ENCODE data around the gene CHID1. TPM values are rescaled to one million over a fixed set of nuclear protein-coding genes. Genes with fewer than 3 reads are reported as not detected.

The CHID1 gene
- polyA plus RNA-seq, 4 donors: 102 to 128 (median 115) TPM

DNA sequence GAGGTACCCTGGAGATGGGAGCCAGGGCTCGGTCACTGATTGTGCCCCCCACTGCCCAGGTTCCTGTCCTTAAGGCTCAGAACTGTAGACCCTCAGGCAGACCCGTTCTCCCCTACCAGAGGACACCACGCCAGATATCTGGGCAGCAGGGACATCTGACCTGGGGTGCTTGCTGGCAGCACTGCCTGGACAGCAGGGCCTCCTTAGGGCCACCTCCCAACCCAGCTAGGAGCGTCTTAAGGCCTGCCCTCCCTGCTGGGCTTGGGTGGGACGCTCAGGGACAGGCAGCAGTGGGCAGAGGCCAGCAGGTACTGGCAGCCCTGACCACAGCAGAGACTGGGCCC is 71.4 kb downstream of the CHID1 start:
- DNase-seq (ENCODE audit: low read depth in 4 of 4, low spot score in 3 of 4): no peak

DNA sequence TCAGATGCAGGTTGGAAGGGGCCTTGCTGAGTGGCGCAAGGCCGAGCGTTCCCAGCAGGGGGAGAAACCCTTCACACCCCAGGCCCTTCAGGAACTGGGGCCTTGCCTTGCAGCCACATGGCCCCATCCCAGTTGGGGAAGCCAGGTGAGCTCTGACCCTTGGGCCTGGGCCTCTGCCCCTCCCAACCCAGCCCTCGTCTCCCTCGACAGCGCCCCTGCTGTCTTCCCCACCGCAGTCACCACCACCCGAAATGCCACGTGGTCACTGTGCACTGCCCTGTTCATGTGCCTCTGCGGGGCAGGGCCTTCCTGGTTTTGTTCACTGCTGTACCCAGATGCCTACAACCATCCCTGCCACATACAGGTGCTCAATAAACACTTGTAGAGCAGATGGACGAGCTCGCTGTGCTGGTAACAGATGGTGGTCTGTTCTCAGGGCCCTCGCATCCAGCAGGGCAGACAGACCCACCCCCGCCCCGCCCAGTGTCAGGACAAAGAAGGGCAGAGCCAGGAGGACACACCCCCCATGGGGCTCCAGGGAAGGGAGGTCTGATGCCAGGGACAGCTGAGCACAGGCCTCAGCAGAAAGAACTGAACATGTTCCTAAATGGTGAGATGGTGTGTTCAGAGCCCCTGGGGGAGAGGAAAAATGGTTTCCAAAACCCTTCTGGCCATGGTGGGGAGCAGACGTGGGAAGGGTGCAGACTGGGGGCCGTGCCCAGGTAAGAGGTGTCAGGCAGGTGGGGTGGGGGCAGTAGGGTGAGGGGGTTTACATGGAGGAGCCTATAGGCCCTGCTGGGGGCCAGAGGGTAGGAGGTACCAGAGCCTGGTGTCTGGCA is 72.0 kb downstream of the CHID1 start:
- DNase-seq (ENCODE audit: low read depth in 4 of 4, low spot score in 3 of 4): no peak

DNA sequence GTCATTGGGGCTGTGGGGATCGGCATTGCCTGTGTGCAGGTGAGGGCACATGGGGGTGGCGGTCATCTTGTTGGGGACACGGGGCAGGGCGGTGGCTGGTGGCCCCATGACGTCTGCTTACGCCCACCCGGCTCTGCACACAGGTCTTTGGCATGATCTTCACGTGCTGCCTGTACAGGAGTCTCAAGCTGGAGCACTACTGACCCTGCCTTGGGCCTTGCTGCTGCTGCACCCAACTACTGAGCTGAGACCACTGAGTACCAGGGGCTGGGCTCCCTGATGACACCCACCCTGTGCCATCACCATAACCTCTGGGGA is 72.7 kb downstream of the CHID1 start:
- no peak for DNase-seq (ENCODE audit: low read depth in 4 of 4, low spot score in 3 of 4)

DNA sequence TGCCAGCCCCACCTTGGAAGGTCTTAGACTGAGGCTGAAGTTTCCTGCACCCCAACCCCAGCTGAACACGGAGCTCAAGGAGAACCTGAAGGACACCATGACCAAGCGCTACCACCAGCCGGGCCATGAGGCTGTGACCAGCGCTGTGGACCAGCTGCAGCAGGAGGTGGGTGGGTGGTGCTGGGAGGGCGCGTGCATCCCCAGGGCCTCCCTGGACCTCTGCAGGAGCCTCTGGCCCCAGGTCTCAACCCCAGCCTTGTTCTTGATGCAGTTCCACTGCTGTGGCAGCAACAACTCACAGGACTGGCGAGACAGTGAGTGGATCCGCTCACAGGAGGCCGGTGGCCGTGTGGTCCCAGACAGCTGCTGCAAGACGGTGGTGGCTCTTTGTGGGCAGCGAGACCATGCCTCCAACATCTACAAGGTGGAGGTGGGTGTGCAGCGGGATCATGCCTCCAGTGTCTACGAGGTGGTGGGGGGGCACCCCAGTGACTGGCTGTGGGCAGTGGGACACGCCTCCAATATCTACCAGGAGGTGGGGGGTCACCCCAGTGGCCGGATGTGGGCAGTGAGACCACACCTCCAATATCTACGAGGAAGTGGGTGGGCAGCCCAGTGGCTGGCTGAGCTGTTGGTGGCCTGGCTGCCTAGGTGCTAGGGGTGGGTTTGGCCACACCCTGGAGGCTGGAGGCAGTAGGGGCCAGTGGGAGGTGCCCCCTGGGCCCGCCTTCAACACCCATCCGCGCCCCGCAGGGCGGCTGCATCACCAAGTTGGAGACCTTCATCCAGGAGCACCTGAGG is 73.2 kb downstream of the CHID1 start:
- DNase-seq (ENCODE audit: low read depth in 4 of 4, low spot score in 3 of 4): no peak

DNA sequence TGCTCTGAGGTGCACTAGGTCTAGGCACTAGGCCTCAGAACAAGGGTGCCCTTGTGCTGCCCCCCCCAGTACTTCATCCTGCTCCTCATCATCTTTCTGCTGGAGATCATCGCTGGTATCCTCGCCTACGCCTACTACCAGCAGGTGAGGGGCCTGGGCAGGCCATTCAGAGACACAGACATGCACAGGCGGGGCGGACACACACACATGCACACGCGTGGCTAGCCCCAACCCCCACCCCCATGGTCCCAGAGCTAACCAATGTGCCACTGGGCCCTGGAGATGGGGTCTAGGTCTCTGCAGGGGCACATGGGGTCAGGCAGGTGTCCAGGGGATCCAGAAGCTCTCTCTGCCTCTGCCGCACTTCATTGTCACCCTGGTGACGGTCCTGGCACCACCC is 73.9 kb downstream of the CHID1 start:
- DNase-seq (ENCODE audit: low read depth in 4 of 4, low spot score in 3 of 4): no peak

DNA sequence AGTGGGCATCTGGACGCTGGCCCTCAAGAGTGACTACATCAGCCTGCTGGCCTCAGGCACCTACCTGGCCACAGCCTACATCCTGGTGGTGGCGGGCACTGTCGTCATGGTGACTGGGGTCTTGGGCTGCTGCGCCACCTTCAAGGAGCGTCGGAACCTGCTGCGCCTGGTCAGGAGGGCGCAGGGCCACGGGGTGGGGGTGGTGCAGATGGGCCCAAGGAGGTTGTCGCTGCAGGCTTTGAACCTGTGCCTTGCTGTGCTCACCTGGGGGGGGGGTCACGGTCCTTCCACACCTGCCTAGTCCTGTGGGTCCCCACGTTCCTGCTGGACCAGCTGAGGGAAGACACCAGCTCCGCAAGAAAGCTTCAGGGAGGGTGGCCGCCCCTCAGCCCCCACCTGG is 74.3 kb downstream of the CHID1 start:
- no peak for DNase-seq (ENCODE audit: low read depth in 4 of 4, low spot score in 3 of 4)

DNA sequence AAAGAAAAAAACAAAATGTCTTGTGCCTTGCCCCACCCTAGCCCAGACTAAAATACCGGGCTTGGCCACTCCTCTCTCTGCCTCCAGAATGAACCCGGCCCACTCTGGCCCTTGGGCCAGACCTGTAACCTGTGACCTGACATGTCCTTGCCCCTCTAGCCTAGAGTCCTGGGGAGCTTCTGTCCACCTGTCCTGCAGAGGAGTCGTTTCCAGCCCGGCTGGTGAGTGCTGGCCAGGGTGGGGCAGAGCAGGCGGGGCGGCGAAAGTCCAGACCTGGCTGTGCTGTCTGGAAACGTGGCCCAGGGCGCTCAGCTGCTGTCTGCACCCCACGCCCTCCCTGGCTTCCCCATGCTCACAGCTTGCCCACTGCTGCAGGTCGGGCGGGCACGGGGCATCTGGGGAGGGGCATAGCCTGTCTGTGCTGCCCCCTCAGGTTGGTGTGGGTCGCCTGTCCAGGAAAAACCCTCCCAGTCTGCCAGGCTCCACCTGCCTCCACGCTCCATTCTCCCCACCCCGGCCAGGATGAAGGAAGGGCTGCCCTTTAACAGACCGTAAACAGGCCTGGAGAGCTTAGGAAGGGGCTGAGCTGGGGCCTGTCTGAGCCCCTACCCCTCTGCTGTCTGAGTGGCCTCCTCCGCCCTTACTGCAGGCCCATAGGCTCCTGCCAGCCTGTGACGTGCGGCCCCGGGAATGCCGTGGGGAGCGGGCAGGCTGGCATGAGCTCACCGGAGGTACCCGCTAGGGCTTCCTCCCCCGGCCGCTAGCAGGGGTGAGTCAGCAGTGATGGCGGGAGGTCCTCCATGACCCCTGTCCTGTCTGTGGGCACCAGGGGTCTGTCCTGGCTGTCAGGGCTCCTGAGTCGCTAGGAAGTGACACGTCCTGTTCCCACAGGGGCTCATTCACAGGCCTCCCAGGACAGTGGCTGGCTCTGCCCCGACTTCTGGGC is 76.0 kb downstream of the CHID1 start:
- DNase-seq (ENCODE audit: low read depth in 4 of 4, low spot score in 3 of 4): no peak

DNA sequence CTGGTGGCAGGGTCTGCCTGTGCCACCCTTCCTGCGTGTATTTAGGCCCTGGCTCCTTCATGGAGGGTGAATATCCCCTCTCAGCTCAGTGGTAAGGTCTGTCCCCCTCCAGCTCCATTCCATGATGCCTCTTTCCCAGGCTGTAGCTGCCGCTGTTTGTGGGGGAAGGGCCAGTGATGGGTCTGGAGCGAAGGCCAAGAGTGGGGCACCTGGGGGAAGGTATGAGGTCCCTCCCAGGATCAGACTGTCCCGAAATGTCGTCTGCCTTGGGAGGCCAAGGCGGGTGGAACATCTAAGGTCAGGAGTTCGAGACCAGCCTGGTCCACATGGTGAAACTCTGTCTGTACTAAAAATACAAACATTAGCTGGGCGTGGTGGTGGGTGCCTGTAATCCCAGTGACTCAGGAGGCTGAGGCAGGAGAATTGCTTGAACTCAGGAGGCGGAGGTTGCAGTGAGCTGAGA is 76.7 kb downstream of the CHID1 start:
- no peak for DNase-seq (ENCODE audit: low read depth in 4 of 4, low spot score in 3 of 4)

DNA sequence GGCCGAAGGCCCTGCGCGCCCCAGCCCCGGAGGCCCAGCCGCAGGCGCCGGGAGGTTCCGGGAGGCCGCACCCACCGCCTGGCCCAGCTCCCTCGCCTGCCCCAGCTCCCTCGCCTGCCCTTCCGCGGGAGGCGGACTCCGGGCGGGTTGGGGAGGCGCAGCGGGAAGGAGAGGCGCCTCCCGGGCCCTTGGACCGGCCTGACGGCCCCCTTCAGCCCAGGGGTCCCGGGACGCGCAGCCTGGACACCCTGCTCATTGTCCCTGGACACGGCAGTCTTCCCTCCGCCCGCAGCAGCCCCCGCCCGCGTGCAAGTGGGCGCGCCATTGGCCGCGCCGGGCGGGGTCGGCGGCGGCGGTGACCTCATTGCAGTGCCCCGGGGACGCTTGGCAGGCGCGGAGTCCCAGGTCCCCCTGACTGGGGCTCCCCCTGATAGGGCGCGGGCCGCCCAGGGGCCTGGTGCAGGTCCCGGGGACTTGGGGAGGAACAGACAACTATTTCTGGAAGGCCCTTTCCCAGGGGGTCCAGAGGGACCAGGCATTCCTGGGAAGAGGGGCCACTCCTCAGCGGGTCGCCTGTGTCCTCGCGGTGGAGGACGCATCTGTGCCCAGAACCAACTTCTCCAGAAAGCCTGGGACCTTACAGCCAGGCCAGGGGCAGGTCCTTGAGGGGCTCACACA is 77.4 kb downstream of the CHID1 start:
- no peak for DNase-seq (ENCODE audit: low read depth in 4 of 4, low spot score in 3 of 4)

DNA sequence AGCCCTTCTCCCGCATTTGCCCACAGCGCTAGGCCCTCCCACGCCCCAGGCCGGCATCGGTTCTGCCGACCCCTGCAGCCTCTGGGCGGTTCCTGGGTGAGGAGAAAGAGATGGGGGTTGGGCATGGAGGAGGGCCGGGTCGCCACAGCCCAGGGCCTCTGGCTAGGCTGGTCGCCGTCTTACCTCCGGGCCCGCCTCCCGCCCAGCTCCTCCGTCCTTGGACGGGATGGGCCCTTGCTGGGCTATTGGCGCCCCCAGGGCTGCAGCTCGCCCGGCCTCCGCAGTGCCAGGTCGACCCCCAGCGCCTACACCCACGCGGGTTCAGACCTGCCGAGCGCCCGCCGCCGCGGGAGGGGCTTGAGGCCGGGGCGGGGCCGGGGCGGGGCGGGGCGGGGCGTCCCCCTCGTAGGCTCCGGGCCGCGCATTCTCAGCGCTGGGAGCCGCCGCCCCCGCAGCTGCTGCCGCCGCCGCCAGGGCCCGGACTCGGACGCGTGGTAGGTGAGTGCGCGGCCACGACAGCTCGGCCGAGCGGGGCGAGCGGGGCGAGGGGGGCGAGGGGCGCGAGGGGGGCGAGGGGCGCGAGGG is 78.0 kb downstream of the CHID1 start, which contains the start of gene CD151:
Gene CD151, plus strand, starts transcription at position 424 of the 585 bp plus-strand sequence. CDS start 3,118 bp downstream, outside the sequence.
- DNase-seq (ENCODE audit: low read depth in 4 of 4, low spot score in 3 of 4): no peak

DNA sequence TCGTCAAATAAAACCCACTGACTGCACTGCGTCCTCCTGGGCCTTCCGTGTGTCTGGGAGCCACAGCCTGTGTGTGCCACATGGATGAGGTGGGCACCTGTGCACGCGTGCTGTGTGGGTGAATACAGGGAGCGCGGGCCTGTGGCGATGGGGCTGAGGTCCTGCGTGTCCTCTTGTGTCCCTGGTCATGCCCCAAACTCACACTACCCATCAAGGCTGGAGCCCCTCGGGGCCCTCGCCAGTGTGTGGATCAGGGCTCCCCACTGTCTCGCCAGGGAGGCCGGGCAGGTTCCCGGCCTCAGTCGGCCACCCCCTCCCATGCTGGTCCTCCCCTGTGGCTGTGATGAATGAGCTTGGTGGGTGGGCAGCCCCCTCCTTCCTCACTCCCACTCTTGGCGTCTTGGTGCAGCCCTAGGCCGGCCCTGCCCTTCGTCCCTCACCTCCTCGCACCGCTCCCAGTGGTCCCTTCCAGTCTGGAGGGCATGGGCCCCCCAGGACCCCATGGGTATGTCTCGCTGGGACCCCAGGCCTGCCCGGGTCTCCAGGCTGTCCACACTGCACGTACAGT is 78.6 kb downstream of the CHID1 start:
- DNase-seq (ENCODE audit: low read depth in 4 of 4, low spot score in 3 of 4): no peak

DNA sequence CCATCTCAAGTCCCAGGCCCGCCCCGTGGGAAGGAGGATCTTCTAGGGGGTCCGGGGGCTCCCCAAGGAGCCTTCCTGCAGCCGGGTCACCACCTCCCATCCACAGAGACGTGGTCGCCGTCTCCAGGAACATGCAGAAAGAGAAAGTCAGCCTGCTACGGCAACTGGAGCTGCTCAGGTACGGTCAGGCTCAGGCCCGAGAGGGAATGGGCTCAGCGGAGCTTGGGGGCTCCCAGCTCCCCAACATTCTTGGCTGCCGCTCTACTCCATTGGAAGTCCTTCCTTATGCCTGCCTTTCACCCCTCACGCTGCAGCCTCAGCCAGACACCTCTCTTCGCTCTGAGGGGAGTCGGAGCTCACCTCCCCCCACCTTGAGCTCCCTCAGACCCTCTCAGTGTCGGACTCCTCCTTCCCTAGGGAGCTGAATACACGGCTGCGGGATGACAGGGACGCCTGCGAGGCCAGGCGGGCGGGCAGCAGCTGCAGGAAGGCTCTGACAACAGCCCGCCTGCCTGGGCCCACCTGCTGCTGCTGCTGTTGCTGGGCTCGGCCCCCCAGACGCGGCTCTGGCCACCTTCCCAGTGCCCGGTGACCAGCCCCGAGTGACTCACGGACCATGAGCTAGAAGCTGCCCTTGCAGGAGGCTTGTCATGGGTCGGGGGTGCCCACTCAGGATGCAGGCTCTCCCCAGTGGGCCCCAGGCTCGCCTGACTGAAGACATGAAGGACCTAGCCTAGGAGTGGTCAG is 79.3 kb downstream of the CHID1 start:
- DNase-seq (ENCODE audit: low read depth in 4 of 4, low spot score in 3 of 4): no peak

DNA sequence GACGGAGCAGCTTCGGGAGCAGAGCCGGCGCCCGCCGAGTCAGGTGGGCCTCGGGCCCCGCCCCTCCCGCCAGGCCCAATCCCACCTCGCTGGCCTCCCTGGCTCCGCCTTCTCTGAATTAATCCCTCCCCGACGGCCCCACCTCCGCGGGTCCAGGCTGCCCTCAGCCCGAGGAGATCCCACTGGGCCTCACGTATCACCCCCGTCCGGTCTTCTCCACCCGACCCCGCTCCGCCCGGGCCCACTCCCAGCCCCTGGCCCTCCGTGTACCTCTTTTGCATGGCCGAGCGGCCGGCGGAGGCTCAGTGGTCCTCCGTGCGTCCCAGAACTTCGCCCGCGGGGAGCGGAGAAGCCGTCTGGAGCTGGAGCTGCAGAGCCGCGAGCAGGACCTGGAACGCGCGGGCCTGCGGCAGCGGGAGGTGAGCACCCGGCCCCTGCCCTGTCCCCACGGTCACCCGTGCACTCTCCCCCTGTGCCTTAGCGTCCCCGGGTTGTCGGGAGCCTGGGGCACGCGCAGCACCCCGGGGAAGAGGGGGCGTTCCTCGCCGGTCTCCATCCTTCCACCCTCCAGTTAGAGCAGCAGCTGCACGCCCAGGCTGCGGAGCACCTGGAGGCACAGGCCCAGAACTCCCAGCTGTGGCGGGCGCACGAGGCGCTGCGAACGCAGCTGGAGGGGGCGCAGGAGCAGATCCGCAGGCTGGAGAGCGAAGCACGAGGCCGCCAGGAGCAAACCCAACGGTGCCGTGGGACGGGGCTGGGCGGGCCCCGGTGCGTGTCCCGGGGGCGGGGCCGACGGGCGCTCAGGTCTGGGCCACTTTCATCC is 80.1 kb downstream of the CHID1 start:
- DNase-seq (ENCODE audit: low read depth in 4 of 4, low spot score in 3 of 4): no peak

DNA sequence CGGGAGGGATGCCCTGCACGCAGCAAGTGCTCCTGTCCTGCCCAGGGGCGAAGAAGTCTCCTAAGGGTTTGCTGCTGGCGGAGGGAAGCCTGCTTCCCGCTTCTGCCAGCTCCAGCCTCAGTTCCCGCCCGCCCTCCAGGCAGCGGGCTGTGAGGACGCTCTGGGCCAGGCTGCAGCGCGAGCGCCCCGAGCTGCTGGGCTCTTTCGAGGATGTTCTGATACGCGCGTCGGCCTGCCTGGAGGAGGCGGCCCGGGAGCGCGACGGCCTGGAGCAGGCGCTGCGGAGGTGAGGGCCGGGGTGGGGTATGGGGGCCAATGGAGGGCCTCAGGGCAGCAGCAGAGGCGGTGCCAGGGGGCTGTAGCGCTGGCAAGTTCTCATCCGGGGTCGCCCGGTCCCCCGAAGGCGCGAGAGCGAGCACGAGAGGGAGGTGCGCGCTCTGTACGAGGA is 80.7 kb downstream of the CHID1 start:
- no peak for DNase-seq (ENCODE audit: low read depth in 4 of 4, low spot score in 3 of 4)

DNA sequence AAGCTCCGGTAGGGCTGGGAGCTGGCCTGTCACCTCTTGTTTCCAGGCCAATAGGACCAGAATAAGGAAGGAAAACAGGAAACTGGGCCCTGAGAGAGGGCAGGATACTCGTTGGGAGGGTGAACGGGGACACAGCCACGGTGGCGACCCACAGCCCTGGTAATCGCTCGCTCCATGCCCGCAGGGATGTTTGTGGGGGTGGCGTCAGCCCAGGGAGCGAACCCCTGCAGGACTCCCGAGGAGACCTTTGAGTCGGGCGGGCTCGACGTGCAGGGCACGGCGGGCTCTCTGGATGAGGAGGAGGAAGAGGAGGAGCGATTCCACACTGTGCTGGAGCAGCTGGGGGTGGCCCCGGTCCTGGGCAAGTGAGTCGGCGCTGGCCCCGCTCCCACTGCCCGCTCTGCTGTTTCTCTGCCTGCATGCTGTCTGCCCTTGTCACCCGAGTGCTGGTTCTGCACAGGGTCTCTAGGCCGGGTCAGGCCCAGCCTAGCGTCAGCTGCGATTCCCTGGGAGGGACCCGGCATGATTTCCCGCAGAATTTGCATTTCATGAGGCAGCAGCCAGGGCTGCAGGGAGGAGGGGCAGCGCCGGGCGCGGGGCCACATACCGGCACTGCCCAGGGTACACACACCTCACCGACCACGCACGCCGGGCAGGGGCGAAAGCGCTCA is 81.3 kb downstream of the CHID1 start:
- no peak for DNase-seq (ENCODE audit: low read depth in 4 of 4, low spot score in 3 of 4)

DNA sequence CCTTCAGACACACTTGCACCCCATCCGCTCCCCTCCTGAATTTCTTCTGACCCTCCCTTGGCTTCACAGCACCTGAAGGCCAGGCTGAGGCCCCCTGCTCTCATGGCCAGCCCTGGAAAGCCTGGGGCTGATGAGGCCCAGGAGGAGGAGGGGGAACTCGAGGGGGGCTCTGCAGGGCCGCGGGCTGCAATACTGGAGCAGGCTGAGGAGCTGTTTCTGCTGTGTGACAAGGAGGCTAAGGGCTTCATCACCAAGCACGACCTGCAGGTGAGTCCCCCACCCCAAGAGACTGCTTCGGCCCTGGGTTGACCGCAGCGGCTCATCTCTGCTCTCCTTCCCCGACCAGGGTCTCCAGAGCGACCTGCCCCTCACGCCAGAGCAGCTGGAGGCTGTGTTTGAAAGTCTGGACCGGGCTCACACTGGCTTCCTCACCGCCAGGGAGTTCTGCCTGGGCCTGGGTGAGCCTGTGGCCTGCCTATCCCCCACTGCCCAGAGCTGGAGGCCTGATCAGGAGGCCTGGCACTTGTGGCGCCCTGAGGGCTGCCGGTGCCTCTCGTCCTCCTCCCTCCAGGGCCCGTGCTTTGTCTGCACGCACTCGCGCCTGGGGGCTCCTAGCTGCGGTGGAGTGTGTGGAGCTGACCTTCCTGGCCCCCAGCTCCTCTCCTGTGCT is 82.0 kb downstream of the CHID1 start:
- no peak for DNase-seq (ENCODE audit: low read depth in 4 of 4, low spot score in 3 of 4)

DNA sequence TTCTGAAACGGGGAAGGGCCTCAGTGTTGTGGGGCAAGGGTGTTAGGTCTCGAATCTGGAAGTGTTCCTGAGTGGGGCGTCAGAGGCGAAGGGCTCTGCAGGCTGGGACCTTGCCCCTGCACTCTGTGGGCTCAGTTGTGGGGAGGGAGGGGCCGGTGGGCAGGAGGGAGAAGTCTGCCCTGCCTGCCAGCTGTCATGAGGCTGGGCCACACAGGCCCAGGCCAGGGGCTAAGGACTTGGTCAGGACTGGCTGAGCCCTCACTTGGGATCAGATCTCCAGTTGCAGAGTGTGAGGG is 82.8 kb downstream of the CHID1 start, which contains the start of gene CRACR2B:
Gene CRACR2B, plus strand, starts transcription at position 23 of the 296 bp plus-strand sequence. CDS start 689 bp downstream, outside the sequence.
- DNase-seq (ENCODE audit: low read depth in 4 of 4, low spot score in 3 of 4): no peak

Measured in right renal pelvis (tissue), 4 donors.